ENCODE data around the gene OR56A1. TPM values are rescaled to one million over a fixed set of nuclear protein-coding genes. Genes with fewer than 3 reads are reported as not detected.

Gene OR56A1
- total RNA-seq, 1 donor from 2014 or later, result not detected

DNA sequence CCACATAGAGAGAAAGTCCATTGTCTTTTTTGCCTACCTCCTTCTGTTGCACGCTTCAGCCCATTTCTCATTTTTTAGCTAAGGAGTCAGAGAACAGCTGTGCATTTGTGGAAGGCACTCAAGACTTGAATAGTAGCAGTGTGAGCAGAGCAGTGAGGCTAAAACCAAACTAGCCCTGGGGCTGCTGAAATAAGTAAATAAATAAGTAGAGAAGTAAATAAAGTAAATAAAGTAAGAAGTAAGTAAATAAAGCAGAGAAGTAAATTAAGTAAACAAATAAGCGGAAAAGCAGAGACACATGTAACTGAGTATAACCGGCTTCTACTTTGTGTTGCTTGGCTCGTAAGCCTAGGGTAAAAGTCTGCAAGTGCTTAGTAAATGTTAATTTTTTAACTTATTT, 41.4 kb downstream of the OR56A1 start:
- H3K27ac ChIP-seq, result no peak overlapping the region
- DNase-seq (ENCODE audit: low spot score in 2 of 2), result no peak
- no peak overlapping the region for H3K4me3 ChIP-seq
- intact Hi-C loops (cut with DNase I), result no loop called here
- H3K36me3 ChIP-seq, result no peaks in the 10 kb centered on the region
- TF ChIP-seq, protein P1, sequence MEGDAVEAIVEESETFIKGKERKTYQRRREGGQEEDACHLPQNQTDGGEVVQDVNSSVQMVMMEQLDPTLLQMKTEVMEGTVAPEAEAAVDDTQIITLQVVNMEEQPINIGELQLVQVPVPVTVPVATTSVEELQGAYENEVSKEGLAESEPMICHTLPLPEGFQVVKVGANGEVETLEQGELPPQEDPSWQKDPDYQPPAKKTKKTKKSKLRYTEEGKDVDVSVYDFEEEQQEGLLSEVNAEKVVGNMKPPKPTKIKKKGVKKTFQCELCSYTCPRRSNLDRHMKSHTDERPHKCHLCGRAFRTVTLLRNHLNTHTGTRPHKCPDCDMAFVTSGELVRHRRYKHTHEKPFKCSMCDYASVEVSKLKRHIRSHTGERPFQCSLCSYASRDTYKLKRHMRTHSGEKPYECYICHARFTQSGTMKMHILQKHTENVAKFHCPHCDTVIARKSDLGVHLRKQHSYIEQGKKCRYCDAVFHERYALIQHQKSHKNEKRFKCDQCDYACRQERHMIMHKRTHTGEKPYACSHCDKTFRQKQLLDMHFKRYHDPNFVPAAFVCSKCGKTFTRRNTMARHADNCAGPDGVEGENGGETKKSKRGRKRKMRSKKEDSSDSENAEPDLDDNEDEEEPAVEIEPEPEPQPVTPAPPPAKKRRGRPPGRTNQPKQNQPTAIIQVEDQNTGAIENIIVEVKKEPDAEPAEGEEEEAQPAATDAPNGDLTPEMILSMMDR (IDR thresholded peaks at IDR 0.05), result no peak
- H3K27me3 ChIP-seq, result no peaks in the 10 kb centered on the region
- no peaks in the 10 kb centered on the region for H3K4me1 ChIP-seq
- no peaks in the 10 kb centered on the region for H3K9me3 ChIP-seq

DNA sequence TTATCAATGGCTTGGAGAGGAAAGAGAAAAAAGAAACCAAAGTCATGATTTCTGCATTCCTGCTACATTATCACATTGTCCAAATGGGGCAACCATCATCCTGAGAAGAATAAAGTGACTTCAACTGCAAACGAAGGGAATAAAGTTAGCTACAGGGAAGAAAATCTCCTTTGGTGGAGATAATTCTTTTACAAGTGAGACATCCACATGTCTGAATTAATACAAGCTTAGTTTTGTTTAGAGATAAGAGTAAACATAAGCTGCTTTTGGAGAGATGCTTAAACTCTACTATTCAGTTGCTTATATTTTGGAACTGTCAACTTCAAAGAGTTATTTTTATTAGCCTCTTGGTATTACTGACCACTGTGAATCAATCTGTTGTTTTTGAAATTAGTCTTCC, 43.7 kb downstream of the OR56A1 start, which contains the start of gene OR52L1:
Gene OR52L1, minus strand, starts transcription at position 101 of the 400 bp plus-strand sequence. Its CDS starts 55 bp downstream, at position 46.
- no peaks in the 10 kb centered on the region for H3K36me3 ChIP-seq
- H3K4me1 ChIP-seq, result no peaks in the 10 kb centered on the region
- H3K27ac ChIP-seq, result no peak within 1 kb of the TSS
- no peak for DNase-seq (ENCODE audit: low spot score in 2 of 2)
- intact Hi-C loops (cut with DNase I), result no loop called here
- H3K4me3 ChIP-seq, result no peak within 1 kb of the TSS
- TF ChIP-seq, protein P1 (IDR thresholded peaks at IDR 0.05), result no peak
- no peaks in the 10 kb centered on the region for H3K9me3 ChIP-seq
- no peaks in the 10 kb centered on the region for H3K27me3 ChIP-seq

DNA sequence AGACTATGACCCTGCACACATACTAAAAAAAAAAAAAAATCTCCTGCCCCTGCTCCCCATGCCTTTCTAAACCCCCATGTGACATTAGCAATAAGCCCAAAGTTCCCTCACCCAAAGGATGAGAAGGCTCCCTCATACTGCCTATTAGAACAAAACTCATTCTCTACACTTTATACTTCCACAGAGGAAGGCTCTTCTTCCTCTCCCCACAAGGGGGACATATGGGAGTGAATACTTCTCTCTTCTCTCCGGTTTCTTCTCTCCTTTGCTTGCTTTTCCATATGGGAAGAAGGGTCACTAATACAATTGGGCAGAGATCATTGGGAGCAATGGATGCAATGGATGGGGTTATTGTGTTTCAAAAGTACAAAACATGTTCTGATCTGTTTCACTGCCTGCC, 47.1 kb downstream of the OR56A1 start:
- H3K4me3 ChIP-seq, result no peak overlapping the region
- H3K27ac ChIP-seq, result no peak overlapping the region
- no peak for DNase-seq (ENCODE audit: low spot score in 2 of 2)
- H3K27me3 ChIP-seq, result no peaks in the 10 kb centered on the region
- TF ChIP-seq, protein P1 (IDR thresholded peaks at IDR 0.05), result no peak
- intact Hi-C loops (cut with DNase I), result no loop called here
- no peaks in the 10 kb centered on the region for H3K4me1 ChIP-seq
- H3K9me3 ChIP-seq, result no peaks in the 10 kb centered on the region
- H3K36me3 ChIP-seq, result no peaks in the 10 kb centered on the region

DNA sequence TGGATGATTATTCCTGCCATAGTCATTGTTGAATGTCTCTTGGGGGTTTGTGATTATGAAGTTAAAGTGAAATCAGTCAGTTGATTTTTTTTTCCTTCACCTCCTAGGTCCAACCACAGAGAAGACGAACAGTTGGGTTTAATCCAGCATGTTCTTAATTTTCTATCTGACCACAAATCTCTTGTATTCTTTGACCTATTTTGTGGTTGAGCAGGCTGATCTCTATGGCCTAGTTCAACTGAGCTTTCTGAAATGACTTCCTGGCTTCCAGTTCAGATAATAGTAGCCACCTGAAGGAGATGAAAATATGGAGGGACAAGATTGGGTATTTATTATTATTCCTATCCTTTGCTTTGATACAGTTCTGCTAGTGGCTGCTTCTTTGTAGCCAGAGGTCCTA, 57.0 kb downstream of the OR56A1 start:
- TF ChIP-seq, protein P1 (IDR thresholded peaks at IDR 0.05), result no peak
- intact Hi-C loops (cut with DNase I), result no loop called here

More for the DNA sequence above, 57.0 kb downstream of the OR56A1 start:
- no peak overlapping the region for H3K27ac ChIP-seq
- H3K9me3 ChIP-seq, result no peaks in the 10 kb centered on the region
- DNase-seq (ENCODE audit: low spot score in 2 of 2), result no peak
- no peaks in the 10 kb centered on the region for H3K36me3 ChIP-seq
- no peaks in the 10 kb centered on the region for H3K27me3 ChIP-seq
- no peaks in the 10 kb centered on the region for H3K4me1 ChIP-seq
- no peak overlapping the region for H3K4me3 ChIP-seq

Other genes starting within 250 kb of the OR56A1 start
- gene OR52N5, start 247.4 kb downstream of the OR56A1 start, total RNA-seq, result not detected
- gene OR52N1, start 239.5 kb downstream of the OR56A1 start, total RNA-seq, result not detected
- not detected for gene OR52N2, start 221.8 kb downstream of the OR56A1 start, total RNA-seq
- gene OR52E6, start 188.9 kb downstream of the OR56A1 start, total RNA-seq, result not detected
- not detected for gene OR52E8, start 173.1 kb downstream of the OR56A1 start, total RNA-seq
- not detected for gene OR52E4, start 150.1 kb downstream of the OR56A1 start, total RNA-seq
- gene OR52E5, start 137.6 kb downstream of the OR56A1 start, total RNA-seq, result not detected
- not detected for gene OR56A3, start 88.5 kb downstream of the OR56A1 start, total RNA-seq
- not detected for gene OR56A5, start 62.3 kb downstream of the OR56A1 start, total RNA-seq
- gene OR52L1, start 43.8 kb downstream of the OR56A1 start, total RNA-seq, result not detected
- not detected for gene OR56A4, start 23.8 kb downstream of the OR56A1 start, total RNA-seq
- gene OR56B4, start 76.9 kb upstream of the OR56A1 start, total RNA-seq, result not detected
- not detected for gene OR52B2, start 139.6 kb upstream of the OR56A1 start, total RNA-seq
- not detected for gene OR52W1, start 168.5 kb upstream of the OR56A1 start, total RNA-seq
- gene C11orf42, start 174.8 kb upstream of the OR56A1 start, total RNA-seq, result not detected
- gene FHIP1B, start 203.9 kb upstream of the OR56A1 start, total RNA-seq, result 31.9 TPM
- gene CNGA4, start 208.3 kb upstream of the OR56A1 start, total RNA-seq, result not detected
- not detected for gene CCKBR, start 229.1 kb upstream of the OR56A1 start, total RNA-seq